ENCODE results near the gene DNAJC8. TPM values are rescaled to one million over a fixed set of nuclear protein-coding genes. Genes with fewer than 3 reads are reported as not detected.

DNAJC8 gene, protein sequence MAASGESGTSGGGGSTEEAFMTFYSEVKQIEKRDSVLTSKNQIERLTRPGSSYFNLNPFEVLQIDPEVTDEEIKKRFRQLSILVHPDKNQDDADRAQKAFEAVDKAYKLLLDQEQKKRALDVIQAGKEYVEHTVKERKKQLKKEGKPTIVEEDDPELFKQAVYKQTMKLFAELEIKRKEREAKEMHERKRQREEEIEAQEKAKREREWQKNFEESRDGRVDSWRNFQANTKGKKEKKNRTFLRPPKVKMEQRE
- total RNA-seq (71.7 TPM), polyA plus RNA-seq (ENCODE audit: insufficient read depth, low read depth, low replicate concordance) (110 TPM)
- long read RNA-seq, donor 1, transcript DNAJC8-201 (9 exons, 1,759 nt), result major isoform, 23 of 54 reads
- long read RNA-seq, donor 1, partial matches to known transcripts, result 29 of 54 reads
- long read RNA-seq, donor 1, other reads (novel, unspliced or antisense), result 0 of 54 reads
- long read RNA-seq, donor 2, transcript DNAJC8-201 (9 exons, 1,759 nt), result major isoform, 49 of 869 reads
- long read RNA-seq, donor 2, partial matches to known transcripts, result 234 of 869 reads
- long read RNA-seq, donor 2, other reads (novel, unspliced or antisense), result 582 of 869 reads
- long read RNA-seq, donor 3, transcript DNAJC8-201 (9 exons, 1,759 nt), result major isoform, 49 of 1,311 reads
- long read RNA-seq, donor 3, partial matches to known transcripts, result 1,187 of 1,311 reads
- long read RNA-seq, donor 3, other reads (novel, unspliced or antisense), result 73 of 1,311 reads
- long read RNA-seq, donor 4, transcript DNAJC8-201 (9 exons, 1,759 nt), result major isoform, 63 of 90 reads
- long read RNA-seq, donor 4, partial matches to known transcripts, result 23 of 90 reads
- long read RNA-seq, donor 4, other reads (novel, unspliced or antisense), result 0 of 90 reads
- long read RNA-seq, donor 5, partial matches to known transcripts, result 0 of 3 reads
- long read RNA-seq, donor 5, other reads (novel, unspliced or antisense), result 0 of 3 reads
- long read RNA-seq, donor 6, transcript DNAJC8-201 (9 exons, 1,759 nt), result major isoform, 74 of 159 reads
- long read RNA-seq, donor 6, partial matches to known transcripts, result 79 of 159 reads
- long read RNA-seq, donor 6, other reads (novel, unspliced or antisense), result 0 of 159 reads
- long read RNA-seq, donor 7, transcript DNAJC8-201 (9 exons, 1,759 nt), result major isoform, 77 of 100 reads
- long read RNA-seq, donor 7, partial matches to known transcripts, result 15 of 100 reads
- long read RNA-seq, donor 7, other reads (novel, unspliced or antisense), result 5 of 100 reads
- long read RNA-seq, donor 8, transcript DNAJC8-201 (9 exons, 1,759 nt), result major isoform, 24 of 54 reads
- long read RNA-seq, donor 8, partial matches to known transcripts, result 28 of 54 reads
- long read RNA-seq, donor 8, other reads (novel, unspliced or antisense), result 0 of 54 reads
- long read RNA-seq, donor 9, transcript DNAJC8-201 (9 exons, 1,759 nt), result major isoform, 20 of 46 reads
- long read RNA-seq, donor 9, partial matches to known transcripts, result 25 of 46 reads
- long read RNA-seq, donor 9, other reads (novel, unspliced or antisense), result 0 of 46 reads
- long read RNA-seq, donor 10, transcript DNAJC8-201 (9 exons, 1,759 nt), result major isoform, 23 of 59 reads
- long read RNA-seq, donor 10, partial matches to known transcripts, result 31 of 59 reads
- long read RNA-seq, donor 10, other reads (novel, unspliced or antisense), result 0 of 59 reads

DNA sequence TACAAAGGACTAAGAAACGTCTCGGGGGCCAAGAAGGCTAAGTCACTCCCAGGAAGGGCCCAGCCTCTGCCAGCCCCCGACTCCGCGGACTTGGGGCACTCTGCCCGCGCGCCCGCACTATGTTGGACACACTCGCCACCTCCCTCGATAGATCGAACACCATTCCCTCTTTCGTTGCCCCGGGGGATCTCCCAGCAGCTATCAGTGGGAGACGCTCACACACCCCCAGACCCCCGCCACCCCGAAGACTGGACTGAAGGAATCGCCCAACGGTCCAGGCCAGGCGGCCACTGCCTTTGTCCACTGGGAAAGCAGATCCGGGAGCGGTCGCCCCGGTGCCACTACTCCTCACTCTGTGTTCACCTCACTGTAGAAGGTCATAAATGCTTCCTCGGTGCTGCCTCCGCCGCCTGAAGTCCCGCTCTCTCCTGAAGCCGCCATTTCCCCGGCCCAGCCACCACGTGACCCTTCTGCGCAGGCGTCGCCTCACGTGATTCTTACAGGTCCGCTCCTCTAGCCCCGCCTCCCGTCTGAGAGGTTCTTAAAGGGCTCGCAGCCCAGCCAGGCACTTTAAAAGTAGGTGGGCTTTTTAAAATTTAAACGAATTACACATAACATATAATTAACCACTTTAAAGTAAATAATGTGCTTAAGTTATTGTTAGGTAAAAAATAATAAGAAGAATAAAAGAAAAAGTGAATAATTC lies at the start of gene DNAJC8:
Gene DNAJC8 (minus strand): TSS at position 472 of the 706 bp plus-strand sequence. CDS start 31 bp downstream, at position 441.
- Histone ChIP-seq H3K27ac (ENCODE audit: low read depth in 2 of 2, low read length in 2 of 2) (peak within 1 kb of the TSS; percentile 80 to 82), H3K4me3 (ENCODE audit: low read length in 3 of 3) (peak within 1 kb of the TSS; percentile 74 to 99 (median 91)), H3K27me3 (ENCODE audit: control insufficient read depth, insufficient read depth, low read length) (no peaks in the 10 kb centered on the region), H3K9ac (ENCODE audit: low read length in 3 of 3) (peak within 1 kb of the TSS; percentile 75 to 99 (median 96)), H3K4me1 (ENCODE audit: control insufficient read depth in 2 of 3, insufficient read depth in 2 of 3, low read depth in 1 of 3, low read length in 3 of 3) (peaks cover 5 to 18% (median 16%) of the 10 kb centered on the region in 3 donors), H3K9me3 (ENCODE audit: control insufficient read depth in 2 of 3, insufficient read depth in 1 of 3, low read length in 3 of 3) (no peaks in the 10 kb centered on the region), H3K36me3 (ENCODE audit: control insufficient read depth in 2 of 3, insufficient read depth in 3 of 3, low read length in 3 of 3) (peaks cover 0 to 14% (median 3%) of the 10 kb centered on the region in 3 donors)
- DNase-seq (peak; percentile 94 to 98 (median 97)), FAIRE-seq (peak; percentile 65)
- TF ChIP-seq CTCF (IDR thresholded peaks at IDR 0.05; ENCODE audit: borderline replicate concordance, extremely low read depth, insufficient read depth), result no peak
- intact Hi-C loops (cut with DNase I), result no loop called here

DNA sequence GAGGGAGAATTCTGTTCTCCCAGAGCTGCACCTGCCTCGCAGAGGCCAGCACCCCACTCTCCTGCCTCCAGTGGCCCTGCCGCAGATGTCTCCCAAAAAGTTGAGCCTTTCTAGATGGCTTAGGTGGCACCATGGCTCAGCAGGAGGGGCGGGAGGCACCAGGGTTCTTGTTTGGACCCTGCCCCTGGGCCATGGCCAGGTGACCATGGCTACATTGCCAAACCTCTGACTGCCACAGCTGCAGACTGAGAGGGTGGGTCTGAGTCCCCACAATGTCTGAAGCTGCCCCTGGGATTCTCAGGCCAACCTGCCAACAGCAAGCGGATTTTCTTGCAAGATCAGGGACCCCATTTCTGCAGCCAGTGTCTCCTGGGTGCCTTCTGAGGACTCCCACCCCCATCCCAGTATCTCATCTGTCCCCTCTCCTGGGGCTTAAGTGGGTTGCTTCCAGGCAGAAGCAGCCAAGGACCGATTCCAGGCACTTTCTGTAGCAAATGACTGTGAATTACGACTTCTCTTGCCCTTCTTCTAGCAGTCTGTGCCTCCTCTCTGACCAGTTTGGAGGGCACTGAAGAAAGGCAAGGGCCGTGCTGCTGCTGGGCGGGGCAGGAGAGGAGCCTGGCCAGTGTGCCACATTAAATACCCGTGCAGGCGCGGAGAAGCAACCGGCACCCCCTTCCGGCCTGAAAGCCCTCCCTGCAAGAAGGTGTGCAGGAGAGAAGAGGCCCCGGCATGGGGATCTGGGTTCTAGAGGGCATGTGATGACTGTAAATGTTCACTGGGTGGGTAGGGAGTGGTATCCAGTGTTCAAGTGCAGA lies 49.0 kb upstream of the DNAJC8 start:
- peaks cover 0 to 43% (median 15%) of the 10 kb centered on the region in 3 donors for H3K36me3 ChIP-seq (ENCODE audit: control insufficient read depth in 2 of 3, insufficient read depth in 3 of 3, low read length in 3 of 3)
- no peak overlapping the region for H3K4me3 ChIP-seq (ENCODE audit: low read length in 3 of 3)
- H3K4me1 ChIP-seq (ENCODE audit: control insufficient read depth in 2 of 3, insufficient read depth in 2 of 3, low read depth in 1 of 3, low read length in 3 of 3), result peaks cover 0 to 5% (median 3%) of the 10 kb centered on the region in 3 donors
- DNase-seq, result peak in 1 of 5 donors; percentile 25
- peak overlapping the region in 1 of 2 donors; percentile 22 for H3K27ac ChIP-seq (ENCODE audit: low read depth in 2 of 2, low read length in 2 of 2)
- H3K9me3 ChIP-seq (ENCODE audit: control insufficient read depth in 2 of 3, insufficient read depth in 1 of 3, low read length in 3 of 3), result no peaks in the 10 kb centered on the region
- FAIRE-seq, result no peak
- intact Hi-C loops (cut with DNase I), result no loop called here
- TF ChIP-seq CTCF (IDR thresholded peaks at IDR 0.05; ENCODE audit: borderline replicate concordance, extremely low read depth, insufficient read depth), result no peak
- no peaks in the 10 kb centered on the region for H3K27me3 ChIP-seq (ENCODE audit: control insufficient read depth, insufficient read depth, low read length)
- no peak overlapping the region for H3K9ac ChIP-seq (ENCODE audit: low read length in 3 of 3)

Measured in kidney (tissue), 22 donors.